ENCODE measurements around the gene TENT4B.
A peak's percentile ranks its signal among the peaks of the same experiment; 100 is the strongest.

TENT4B gene

DNA sequence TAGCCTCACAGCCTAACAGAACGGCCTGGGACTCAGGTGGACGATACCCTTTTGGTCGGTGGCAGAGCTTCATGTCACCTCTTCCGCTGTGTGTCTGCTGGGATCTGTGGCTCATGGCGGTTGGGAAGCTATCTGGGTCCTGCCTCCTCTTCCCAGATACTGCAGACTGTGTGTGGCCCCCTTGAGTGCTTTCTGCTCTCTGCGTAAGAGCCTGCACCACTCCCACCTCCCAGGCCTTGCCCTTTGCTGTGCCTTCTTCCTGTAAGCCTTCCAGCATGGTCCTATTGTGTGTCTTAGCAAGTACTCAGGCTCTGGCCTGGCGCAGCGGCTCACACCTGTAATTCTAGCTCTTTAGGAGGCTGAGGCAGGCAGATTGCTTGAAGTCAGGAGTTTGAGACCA is 95.7 kb downstream of the TENT4B start:
- no peak for DNase-seq (ENCODE audit: low read depth)
- H3K4me3 ChIP-seq (replicated peaks; ENCODE audit: low read depth, low read length): no peak overlapping the region
- no peak for TF ChIP-seq CTCF (IDR thresholded peaks at IDR 0.05; ENCODE audit: low read length, missing control alignments)

GRCh38 chr16:50251375-50252081 is 98.4 kb downstream of the TENT4B start:
- no peak overlapping the region for H3K4me3 ChIP-seq (replicated peaks; ENCODE audit: low read depth, low read length)
- no peak for TF ChIP-seq CTCF (IDR thresholded peaks at IDR 0.05; ENCODE audit: low read length, missing control alignments)
- DNase-seq (ENCODE audit: low read depth): peak; percentile 79

DNA sequence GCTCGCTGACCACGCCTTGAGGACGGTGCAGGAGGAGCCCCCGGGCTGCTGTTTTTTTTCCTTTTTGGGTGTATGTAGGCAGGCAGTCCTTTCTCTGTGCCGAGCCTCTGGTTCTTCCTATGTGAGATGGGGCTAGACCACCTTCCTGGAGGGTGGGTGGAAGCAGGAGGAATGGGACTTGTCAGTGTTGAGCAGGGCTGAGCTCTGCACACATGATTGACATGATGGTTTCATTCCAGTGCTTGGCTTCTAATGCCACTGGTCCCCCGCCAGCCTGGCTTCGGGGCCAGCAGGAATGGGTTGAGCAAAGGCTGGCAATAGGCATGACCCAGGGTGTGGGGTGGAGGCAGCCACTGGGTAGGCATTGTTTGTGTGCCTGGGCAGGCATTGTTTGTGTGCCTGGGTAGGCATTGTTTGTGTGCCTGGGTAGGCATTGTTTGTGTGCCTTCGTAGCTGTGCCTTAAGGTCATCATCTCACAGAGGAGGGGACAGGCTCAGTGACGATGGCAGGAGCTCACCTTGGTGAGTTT is 99.0 kb downstream of the TENT4B start:
- no peak for TF ChIP-seq CTCF (IDR thresholded peaks at IDR 0.05; ENCODE audit: low read length, missing control alignments)
- no peak overlapping the region for H3K4me3 ChIP-seq (replicated peaks; ENCODE audit: low read depth, low read length)
- no peak for DNase-seq (ENCODE audit: low read depth)

DNA sequence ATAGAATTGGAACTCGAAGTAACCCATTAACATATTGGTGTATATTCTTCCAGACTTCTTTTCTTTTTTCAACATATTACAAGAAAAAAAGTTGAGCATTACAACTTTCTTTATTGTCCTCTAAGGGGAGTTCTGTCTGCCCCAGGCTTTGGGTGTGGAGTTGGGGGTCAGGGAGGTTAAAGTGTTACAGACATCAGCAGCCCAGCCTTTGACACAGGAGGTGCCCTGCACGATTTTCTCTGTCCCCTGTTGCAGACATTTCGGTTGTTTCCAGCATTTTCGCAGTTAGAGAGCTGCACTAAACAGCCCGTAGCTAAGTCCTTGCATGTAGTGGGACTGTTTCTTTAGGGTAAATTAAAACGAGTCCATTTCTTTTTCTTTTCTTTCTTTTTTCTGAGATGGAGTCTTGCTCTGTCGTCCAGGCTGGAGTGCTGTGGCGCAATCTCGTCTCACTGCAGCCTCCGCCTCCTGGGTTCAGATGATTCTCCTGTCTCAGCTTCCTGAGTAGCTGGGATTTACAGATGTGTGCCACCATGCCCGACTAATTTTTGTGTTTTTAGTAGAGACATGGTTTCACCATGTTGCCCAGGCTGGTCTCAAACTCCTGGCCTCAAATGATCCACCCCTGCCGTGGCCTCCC is 99.9 kb downstream of the TENT4B start:
- H3K4me3 ChIP-seq (replicated peaks; ENCODE audit: low read depth, low read length): no peak overlapping the region
- no peak for TF ChIP-seq CTCF (IDR thresholded peaks at IDR 0.05; ENCODE audit: low read length, missing control alignments)
- DNase-seq (ENCODE audit: low read depth): no peak

GRCh38 chr16:50253514-50253910 is 100.4 kb downstream of the TENT4B start:
- DNase-seq (ENCODE audit: low read depth): no peak
- TF ChIP-seq CTCF (IDR thresholded peaks at IDR 0.05; ENCODE audit: low read length, missing control alignments): no peak
- H3K4me3 ChIP-seq (replicated peaks; ENCODE audit: low read depth, low read length): no peak overlapping the region

- H3K4me3 ChIP-seq (replicated peaks; ENCODE audit: low read depth, low read length): no peak overlapping the region
- DNase-seq (ENCODE audit: low read depth): no peak
- TF ChIP-seq CTCF (IDR thresholded peaks at IDR 0.05; ENCODE audit: low read length, missing control alignments): no peak
Measured at GRCh38 chr16:50254072-50254471, 101.0 kb downstream of the TENT4B start.

All from fibroblast of pulmonary artery (primary cell).